AG10803 (cell line): ENCODE measurements around the gene KLHL15.
A peak's percentile ranks its signal among the peaks of the same experiment; 100 is the strongest.

Experiments
- DNase-seq: peaks from one replicate; pipeline ENCODE4 v3.0.0; 2010; ENCODE audit warnings: low read depth
- H3K4me3 ChIP-seq: 2 replicates; pipeline ENCODE4 v1.5.1; 2011; ENCODE audit warnings: mild to moderate bottlenecking, low read length, control low read depth
- CTCF ChIP-seq: conservative IDR thresholded peaks from 2 replicates; pipeline ENCODE4 v1.5.1; 2011; ENCODE audit warnings: mild to moderate bottlenecking, low read length, control low read depth, inconsistent platforms

Gene KLHL15

DNA sequence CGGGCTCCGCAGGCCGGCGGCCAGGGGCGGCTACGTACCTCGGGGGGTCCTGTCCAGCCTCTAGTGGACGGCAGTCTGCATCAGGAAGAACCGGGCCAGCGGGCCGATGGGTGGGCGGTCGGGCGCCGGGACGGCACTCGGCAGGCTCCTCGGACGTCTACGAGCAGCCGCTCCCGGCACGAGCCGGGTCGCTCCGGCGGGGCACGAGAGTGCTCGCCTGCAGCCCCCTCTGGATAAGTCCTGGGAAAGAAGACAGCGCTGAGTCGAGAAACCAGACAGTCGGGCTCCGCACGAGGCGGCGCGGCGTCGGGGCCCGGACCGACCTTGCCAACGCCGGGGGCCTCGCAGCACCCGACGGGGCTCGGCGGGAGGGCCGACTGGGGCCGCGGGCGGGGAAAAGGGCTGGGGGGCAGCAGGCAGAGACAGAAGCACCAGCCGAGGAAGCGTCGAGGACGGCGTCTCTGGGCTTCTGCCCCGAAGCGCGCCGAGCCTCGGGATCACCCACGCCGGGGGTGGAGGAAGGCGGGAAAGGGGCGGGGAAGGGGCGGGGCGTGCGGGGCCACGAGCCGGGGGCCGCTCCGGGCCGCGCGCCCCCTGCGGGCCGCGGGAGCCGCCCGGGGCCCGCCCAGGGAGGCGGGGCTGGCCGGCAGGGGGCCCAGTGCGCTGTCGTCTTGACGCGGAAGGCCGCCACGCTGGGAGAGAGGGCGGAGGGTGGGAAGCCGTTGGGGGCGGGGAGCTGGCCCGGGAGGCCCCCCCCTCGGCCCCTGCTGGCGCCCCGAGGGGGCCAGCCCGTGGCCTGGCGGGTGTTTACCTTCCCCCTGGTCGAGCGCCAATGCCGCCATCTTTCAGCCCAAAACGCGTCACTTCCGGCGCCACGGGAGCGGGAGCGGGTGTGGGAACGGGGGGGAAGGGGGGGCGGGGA is 1.9 kb downstream of the KLHL15 start:
- H3K4me3 ChIP-seq, result peak overlapping the region; percentile 68
- TF ChIP-seq CTCF, result no peak
- peak; percentile 92 for DNase-seq

DNA sequence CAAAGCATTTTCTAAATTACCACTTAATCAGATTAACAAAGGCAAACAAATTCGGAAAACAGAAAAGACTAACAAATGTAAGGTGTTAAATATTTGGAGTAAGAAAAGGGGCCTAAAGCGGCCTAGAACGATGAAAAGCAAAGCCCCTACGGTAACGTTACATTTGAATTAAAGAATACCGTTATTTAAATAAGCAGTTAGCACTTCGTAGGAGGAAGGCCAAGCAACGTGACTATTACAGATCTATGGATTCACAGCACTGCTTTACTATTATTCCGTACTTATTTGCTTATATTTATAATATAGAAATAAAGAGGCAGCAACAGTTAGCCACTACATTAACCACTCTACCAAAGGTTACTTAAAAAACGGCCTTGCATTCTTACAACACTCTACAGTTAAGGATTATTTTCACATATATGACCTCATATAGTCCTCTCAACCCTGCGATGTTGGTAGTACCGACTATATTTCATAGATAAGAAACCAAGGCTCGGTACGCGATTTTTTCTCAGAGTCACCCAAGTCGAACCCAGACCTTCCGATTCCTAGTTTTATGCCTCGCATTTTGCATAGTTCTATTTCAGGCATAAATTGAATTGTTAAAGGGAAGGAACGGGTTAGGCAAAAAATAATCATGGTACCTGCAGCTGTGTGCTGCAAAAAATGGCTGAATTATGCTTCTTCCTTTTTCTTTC is 2.9 kb downstream of the KLHL15 start:
- no peak for DNase-seq
- no peak for TF ChIP-seq CTCF

GRCh38 chrX:24023544-24023943 is 3.4 kb downstream of the KLHL15 start:
- peak overlapping the region; percentile 68 for H3K4me3 ChIP-seq
- TF ChIP-seq CTCF, result no peak
- DNase-seq, result no peak

More for the DNA sequence above, 2.9 kb downstream of the KLHL15 start:
- H3K4me3 ChIP-seq, result peak overlapping the region; percentile 68

- no peak overlapping the region for H3K4me3 ChIP-seq
- no peak for TF ChIP-seq CTCF
- no peak for DNase-seq
Measured at GRCh38 chrX:24020306-24020876, 6.6 kb downstream of the KLHL15 start.

DNA sequence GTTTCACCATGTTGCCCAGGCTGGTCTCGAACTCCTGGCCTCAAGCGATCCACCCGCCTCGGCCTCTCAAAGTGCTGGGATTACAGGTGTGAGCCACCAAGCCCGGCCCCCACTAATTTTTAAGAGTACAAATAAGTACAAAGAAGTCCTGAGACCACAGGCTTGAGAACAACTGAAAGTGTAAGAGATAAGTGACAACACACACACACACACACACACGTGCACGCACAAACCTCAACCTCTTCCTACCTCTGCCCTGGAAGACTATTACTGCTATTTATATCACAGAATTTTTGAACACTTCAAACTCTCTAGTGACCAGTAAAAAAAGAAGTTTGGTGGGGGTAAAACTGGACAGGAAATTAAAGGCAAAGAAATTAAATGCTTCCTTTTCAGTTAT is 7.5 kb downstream of the KLHL15 start:
- no peak overlapping the region for H3K4me3 ChIP-seq
- no peak for TF ChIP-seq CTCF
- DNase-seq, result no peak

DNA sequence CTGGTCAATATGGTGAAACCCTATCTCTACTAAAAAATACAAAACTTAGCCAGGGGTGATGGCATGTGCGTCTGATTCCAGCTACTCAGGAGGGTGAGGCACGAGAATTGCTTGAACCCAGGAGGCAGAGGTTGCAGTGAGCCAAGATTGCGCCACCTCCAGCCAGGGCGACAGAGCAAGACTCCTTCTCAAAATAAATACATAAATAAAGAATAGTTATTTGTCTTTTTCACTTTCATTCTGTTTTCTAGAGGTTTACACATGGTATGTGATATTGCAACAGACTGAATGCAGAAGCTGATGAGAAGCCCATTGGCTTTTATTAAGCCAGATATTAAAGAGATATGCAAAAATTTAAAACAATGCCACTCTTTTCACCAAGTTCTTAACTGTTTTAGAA is 8.2 kb downstream of the KLHL15 start:
- TF ChIP-seq CTCF, result no peak
- no peak overlapping the region for H3K4me3 ChIP-seq
- no peak for DNase-seq
